Omental fat pad (tissue), 4 donors: Measurements from ENCODE around the gene JPH3. TPM values are rescaled to one million over a fixed set of nuclear protein-coding genes. Genes with fewer than 3 reads are reported as not detected.

Experiments
- ATAC-seq: fragments of 150-250 bp; one replicate; pipeline ENCODE4 v1.9.1; 2016; ENCODE audit warnings: mild to moderate bottlenecking, moderate library complexity; ENCODE audit not compliant: low FRiP score
- DNase-seq: peaks from one replicate; pipeline ENCODE4 v3.0.0-alpha.2; 2019; ENCODE audit warnings: low spot score
- CTCF ChIP-seq, 3 donors: fragments of 450-650 bp; IDR thresholded peaks; one replicate each; pipeline ENCODE4 v1.5.1; 2016 to 2017; ENCODE audit warnings: antibody characterized with exemption in 3 of 3, mild to moderate bottlenecking in 3 of 3, moderate library complexity in 2 of 3
- total RNA-seq, 4 donors: library from RNA; depleted of rRNA; stranded (reverse); fragments of >200 nt; gene quantifications; one replicate each; pipeline ENCODE4 v1.1.0, GENCODE V29; 2016

JPH3 gene
- total RNA-seq, 4 donors from 2014 or later: 0.32 TPM; not detected in 3

DNA sequence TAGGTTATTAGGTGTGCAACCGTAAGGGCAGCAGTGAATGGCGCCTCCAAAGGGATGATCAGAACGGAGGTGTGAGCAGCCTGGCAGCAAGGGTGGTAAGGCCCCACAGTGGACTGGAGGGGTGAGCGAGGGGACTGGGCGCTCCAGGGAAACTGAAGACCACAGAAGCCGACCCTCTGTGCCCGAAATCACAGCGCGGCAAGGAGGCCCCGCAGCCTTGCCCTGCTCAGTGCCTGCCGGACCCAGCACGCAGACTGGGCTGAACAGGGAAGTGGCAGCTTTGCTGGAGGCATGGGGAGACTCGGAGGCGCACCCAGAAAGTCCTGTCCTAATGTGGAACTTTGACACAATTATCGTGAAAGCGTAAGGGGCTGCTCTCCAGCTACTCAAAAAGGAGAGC is 125.0 kb downstream of the JPH3 start:
- no peak for TF ChIP-seq CTCF (IDR thresholded peaks at IDR 0.05)
- ATAC-seq: no peak
- DNase-seq: no peak

DNA sequence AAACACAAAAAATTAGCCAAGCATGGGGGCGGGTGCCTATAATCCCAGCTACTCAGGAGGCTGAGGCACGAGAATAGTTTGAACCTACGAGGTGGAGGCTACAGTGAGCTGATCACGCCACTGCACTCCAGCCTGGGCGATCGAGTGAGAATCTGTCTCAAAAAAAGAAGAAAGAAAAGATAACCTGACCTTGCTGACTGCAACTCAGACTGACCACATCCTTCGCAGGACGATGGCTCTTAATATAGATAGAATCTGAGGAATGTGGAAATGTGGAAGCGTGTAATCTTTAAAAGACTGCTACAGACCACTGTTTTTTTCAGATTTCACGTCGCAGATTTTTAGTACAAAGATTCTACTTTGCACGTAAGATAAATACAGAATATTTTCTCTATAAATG is 125.7 kb downstream of the JPH3 start:
- no peak for ATAC-seq
- no peak for TF ChIP-seq CTCF (IDR thresholded peaks at IDR 0.05)
- DNase-seq: no peak

- no peak for ATAC-seq
- no peak for TF ChIP-seq CTCF (IDR thresholded peaks at IDR 0.05)
- DNase-seq: no peak
Measured at GRCh38 chr16:87729266-87729954, 127.1 kb downstream of the JPH3 start.

DNA sequence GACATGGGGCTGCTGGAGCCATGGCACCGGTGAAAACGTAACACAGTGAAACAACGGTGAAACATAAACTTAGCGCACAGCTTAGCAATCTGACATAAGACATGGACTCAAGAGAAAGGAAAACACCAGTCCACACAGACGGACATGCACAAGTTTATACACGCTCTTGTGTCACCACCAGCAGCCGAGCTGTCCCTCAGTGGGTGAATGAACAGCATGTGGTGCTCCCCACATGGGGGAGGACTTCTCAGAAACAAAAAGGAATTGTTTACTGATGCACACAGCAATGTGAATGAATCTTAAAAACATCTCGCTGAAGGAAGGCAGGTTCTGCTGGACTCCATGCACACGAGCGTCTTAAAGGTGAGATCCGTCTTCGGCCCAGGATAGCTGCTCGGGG is 129.3 kb downstream of the JPH3 start:
- no peak for TF ChIP-seq CTCF (IDR thresholded peaks at IDR 0.05)
- DNase-seq (no peak), ATAC-seq (no peak)

DNA sequence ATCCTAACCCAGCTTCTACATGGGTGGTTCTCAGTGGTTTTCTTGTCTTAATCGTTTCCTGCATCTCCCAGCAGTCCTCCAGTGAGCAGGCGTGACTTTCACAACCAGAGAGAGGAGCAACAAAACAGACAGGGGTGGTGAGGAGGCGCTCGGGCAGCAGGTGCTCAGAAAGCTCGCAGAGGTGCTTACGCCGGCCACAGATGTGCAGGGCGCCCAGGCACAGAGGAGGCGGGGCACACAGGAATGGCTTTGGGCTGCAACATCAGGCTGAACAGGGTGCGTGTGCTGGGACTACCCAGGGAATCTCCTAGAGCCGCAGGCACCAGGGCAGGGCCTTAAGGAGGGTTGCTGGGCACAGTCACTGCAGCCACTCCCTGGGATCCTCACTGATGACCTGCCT is 130.9 kb downstream of the JPH3 start:
- no peak for ATAC-seq

DNA sequence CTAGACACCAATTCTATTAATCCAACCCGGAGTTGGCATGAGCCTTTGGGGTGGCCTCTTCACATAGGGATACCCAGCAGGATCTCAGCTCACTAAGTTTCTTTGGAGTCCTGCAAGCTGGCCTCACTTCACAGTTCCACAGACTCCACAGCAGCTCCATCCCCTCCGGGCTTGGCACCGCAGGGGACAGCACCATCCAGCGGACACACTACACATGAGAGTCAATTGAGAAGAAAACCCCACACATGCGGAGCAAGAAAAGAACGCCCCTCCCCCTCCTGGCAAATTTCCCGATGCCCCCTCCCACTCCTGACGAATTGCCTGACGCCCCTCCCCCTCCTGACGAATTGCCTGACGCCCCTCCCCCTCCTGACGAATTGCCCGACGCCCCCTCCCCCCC is 132.3 kb downstream of the JPH3 start:
- DNase-seq: no peak
- no peak for ATAC-seq
- no peak for TF ChIP-seq CTCF (IDR thresholded peaks at IDR 0.05)

More for the DNA sequence above, 130.9 kb downstream of the JPH3 start:
- DNase-seq: no peak
- no peak for TF ChIP-seq CTCF (IDR thresholded peaks at IDR 0.05)

DNA sequence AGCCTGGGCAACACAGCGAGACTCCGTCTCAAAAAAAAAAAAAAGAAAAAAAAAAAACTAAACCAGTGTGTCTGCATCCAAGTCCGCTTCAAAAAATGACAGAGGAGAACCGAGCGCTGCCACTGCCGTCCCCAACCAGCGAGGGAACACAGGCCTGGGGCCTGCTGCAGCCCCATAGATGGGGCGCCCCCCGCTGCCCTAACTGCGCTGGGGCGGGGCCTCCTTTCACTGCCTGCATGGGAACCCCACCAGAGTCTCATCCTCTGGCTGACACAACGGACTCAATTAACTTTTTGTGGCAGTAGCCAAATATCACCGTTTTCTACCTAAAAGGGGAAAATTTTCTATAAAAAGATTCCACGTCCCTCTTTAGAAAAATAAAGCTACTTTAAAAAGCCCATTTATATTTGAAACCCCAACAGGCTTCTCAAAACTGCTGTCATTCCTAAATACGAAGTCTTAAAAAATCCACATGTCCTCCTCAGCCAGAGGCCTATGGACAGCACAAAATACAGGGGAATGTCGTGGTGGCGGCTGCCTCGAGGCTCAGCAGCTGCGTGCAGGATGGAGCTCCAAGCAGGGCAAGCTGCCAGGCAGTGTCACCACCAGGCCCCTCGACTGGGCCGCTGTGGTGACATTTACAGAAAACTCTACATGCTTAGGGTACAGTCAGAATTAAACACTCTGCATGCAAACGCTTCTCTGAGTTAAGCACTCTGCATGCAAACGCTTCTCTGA is 133.1 kb downstream of the JPH3 start:
- no peak for TF ChIP-seq CTCF (IDR thresholded peaks at IDR 0.05)
- DNase-seq (no peak), ATAC-seq (no peak)
